ENCODE measurements around the gene MINK1. TPM values are rescaled to one million over a fixed set of nuclear protein-coding genes. Genes with fewer than 3 reads are reported as not detected.
"Not testable (repeated sequence)": the region's sequence is repeated elsewhere in the genome, so short reads cannot be mapped to it uniquely, and the experiment has no call there.

MINK1 gene
- total RNA-seq, 2 experiments from 2014 or later: 40.6 to 62.5 TPM

DNA sequence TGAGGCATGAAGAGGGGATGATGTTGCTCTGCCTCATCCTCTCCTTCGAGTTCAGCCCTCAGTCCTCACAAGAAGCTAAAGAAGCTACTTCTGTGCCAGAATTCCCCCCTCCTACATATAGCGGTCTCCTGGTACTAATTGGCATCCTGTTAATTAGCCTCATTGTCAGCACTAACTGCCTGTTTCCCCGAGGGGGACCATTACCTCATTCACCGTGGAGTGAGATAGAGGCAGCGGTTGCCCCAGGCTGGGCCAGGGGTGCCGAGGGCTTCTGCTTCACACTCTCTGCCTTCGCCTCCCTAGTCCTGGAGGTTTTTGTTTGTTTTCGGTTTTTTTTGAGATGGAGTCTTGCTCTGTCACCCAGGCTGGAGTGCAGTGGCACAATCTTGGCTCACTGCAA is 5.7 kb upstream of the MINK1 start:
- intact Hi-C loops (cut with micrococcal nuclease; ENCODE audit: unreplicated experiment): no loop called here
- H3K79me2 ChIP-seq (ENCODE audit: insufficient read depth, low read depth, low read length): no peaks in the 10 kb centered on the region
- H3K9me2 ChIP-seq (ENCODE audit: insufficient read depth, low read length): no peaks in the 10 kb centered on the region
- no peak overlapping the region for H3K27ac ChIP-seq (ENCODE audit: low read depth, low read length, poor library complexity, severe bottlenecking)
- H3K4me2 ChIP-seq (ENCODE audit: low read length): no peak overlapping the region
- no TSS peak for BruUV-seq (replicated peaks)
- DNase-seq (ENCODE audit: low spot score): no peak
- no peaks in the 10 kb centered on the region for H3K9me3 ChIP-seq (ENCODE audit: low read length)
- H2AFZ ChIP-seq (ENCODE audit: low read length): no peak overlapping the region
- no peak for TF ChIP-seq EZH2phosphoT487 (IDR thresholded peaks at IDR 0.05; ENCODE audit: borderline replicate concordance, low read depth, low read length)
- TF ChIP-seq, protein P1, sequence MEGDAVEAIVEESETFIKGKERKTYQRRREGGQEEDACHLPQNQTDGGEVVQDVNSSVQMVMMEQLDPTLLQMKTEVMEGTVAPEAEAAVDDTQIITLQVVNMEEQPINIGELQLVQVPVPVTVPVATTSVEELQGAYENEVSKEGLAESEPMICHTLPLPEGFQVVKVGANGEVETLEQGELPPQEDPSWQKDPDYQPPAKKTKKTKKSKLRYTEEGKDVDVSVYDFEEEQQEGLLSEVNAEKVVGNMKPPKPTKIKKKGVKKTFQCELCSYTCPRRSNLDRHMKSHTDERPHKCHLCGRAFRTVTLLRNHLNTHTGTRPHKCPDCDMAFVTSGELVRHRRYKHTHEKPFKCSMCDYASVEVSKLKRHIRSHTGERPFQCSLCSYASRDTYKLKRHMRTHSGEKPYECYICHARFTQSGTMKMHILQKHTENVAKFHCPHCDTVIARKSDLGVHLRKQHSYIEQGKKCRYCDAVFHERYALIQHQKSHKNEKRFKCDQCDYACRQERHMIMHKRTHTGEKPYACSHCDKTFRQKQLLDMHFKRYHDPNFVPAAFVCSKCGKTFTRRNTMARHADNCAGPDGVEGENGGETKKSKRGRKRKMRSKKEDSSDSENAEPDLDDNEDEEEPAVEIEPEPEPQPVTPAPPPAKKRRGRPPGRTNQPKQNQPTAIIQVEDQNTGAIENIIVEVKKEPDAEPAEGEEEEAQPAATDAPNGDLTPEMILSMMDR (conservative IDR thresholded peaks at IDR 0.05; ENCODE audit: low read length): no peak
- no peaks in the 10 kb centered on the region for H3K36me3 ChIP-seq (ENCODE audit: insufficient read depth, low read length)
- H3K4me1 ChIP-seq (ENCODE audit: insufficient read depth, low read length, poor library complexity, severe bottlenecking): no peaks in the 10 kb centered on the region
- CTCF ChIA-PET (ENCODE audit: unreplicated experiment): no interaction called here
- H4K20me1 ChIP-seq (ENCODE audit: insufficient read depth, low read length): no peaks in the 10 kb centered on the region
- POLR2A ChIA-PET: no interaction called here
- H3K4me3 ChIP-seq (ENCODE audit: low read depth, low read length, poor library complexity, severe bottlenecking): no peak overlapping the region

DNA sequence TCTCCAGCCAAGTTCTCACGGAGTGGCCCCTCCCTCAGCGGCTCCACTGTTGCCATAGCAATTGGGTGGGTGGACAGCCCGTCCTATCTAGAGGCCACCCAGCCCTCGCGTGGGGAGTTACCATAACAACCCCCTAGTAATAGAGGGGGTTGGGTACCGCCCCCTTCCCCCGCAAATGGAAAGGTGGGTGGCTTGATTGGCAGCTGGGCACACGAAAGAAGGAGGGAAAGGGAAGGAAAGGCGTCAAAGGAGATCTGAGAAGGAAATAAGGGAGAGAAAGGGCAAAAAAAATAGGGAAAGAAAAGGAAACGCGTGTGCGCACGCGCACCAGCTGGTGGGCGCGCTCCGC is 337 bp upstream of the MINK1 start:
- H3K4me3 ChIP-seq (ENCODE audit: low read depth, low read length, poor library complexity, severe bottlenecking): peak overlapping the region; percentile 87
- H3K27ac ChIP-seq (ENCODE audit: low read depth, low read length, poor library complexity, severe bottlenecking); H3K9me3 ChIP-seq (ENCODE audit: low read length); CTCF ChIA-PET (ENCODE audit: unreplicated experiment); H4K20me1 ChIP-seq (ENCODE audit: insufficient read depth, low read length); H3K9me2 ChIP-seq (ENCODE audit: insufficient read depth, low read length); DNase-seq (ENCODE audit: low spot score); BruUV-seq (replicated peaks): not testable (repeated sequence)
- H3K4me1 ChIP-seq (ENCODE audit: insufficient read depth, low read length, poor library complexity, severe bottlenecking): peaks cover 23% of the 10 kb centered on the region
- H3K79me2 ChIP-seq (ENCODE audit: insufficient read depth, low read depth, low read length): peaks cover 37% of the 10 kb centered on the region
- intact Hi-C loops (cut with micrococcal nuclease; ENCODE audit: unreplicated experiment): loop anchor here (2.0 to 5.0 kb wide), 2 partner anchors 26 to 196 kb away; partner anchors contain the start of gene PLD2
- POLR2A ChIA-PET: interaction anchor here (1.3 kb wide), 1 partner anchor 43 kb away, joined by 3 read pairs; no protein-coding TSS in a partner anchor
- H3K36me3 ChIP-seq (ENCODE audit: insufficient read depth, low read length): peaks cover 20% of the 10 kb centered on the region; the same call in 1 of the 2 replicates
- peak overlapping the region; percentile 91; the same call in 1 of the 2 replicates for H2AFZ ChIP-seq (ENCODE audit: low read length)
- H3K4me2 ChIP-seq (ENCODE audit: low read length): peak overlapping the region; percentile 80

DNA sequence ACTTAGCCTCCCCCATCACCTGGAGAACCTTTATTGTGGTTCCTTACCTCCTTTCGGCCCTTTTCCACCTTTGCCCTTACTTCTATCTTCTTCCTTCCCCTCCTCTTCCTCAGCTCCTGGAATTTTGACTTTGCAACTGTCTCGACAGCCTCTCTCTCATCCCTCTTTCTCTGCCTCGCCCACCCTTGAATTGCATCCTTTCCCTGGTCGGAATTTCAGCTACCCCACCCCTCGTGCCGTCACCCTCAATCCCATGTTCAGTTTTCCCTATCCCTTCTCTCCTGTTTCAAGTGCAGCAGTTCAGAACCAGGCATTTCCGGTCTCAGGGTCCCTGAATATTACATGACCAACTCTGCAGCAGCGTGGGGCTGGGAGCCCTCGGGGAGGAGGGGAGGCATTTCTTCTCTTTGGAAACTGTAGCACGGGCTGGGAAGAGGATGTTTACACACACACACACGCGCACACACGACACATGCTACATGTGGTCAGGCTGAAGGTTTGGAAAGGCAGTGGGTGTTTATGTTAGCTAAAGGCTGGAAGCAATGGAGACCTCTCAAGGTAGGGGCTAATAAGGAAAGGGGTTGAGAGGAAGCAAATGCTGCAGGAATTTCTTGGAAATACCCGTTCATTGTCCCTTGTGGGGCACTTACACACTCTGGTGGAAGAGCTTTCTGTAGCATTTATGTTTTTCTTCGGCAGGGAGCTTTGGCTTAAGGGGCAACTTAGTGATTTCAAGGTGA is 971 bp downstream of the MINK1 start:
- BruUV-seq (replicated peaks): TSS peak; percentile 46
- intact Hi-C loops (cut with micrococcal nuclease; ENCODE audit: unreplicated experiment): loop anchor here (2.0 to 5.0 kb wide), 2 partner anchors 27 to 197 kb away; partner anchors contain the start of gene PLD2
- no peaks in the 10 kb centered on the region for H3K9me2 ChIP-seq (ENCODE audit: insufficient read depth, low read length)
- H3K36me3 ChIP-seq (ENCODE audit: insufficient read depth, low read length): peaks cover 28% of the 10 kb centered on the region; the same call in 1 of the 2 replicates
- H2AFZ ChIP-seq (ENCODE audit: low read length): peak overlapping the region; percentile 91; the same call in 1 of the 2 replicates
- H4K20me1 ChIP-seq (ENCODE audit: insufficient read depth, low read length): no peaks in the 10 kb centered on the region
- peak overlapping the region; percentile 49 for H3K27ac ChIP-seq (ENCODE audit: low read depth, low read length, poor library complexity, severe bottlenecking)
- TF ChIP-seq, protein P1 (conservative IDR thresholded peaks at IDR 0.05; ENCODE audit: low read length): no peak
- TF ChIP-seq EZH2phosphoT487 (IDR thresholded peaks at IDR 0.05; ENCODE audit: borderline replicate concordance, low read depth, low read length): no peak
- peaks cover 23% of the 10 kb centered on the region for H3K4me1 ChIP-seq (ENCODE audit: insufficient read depth, low read length, poor library complexity, severe bottlenecking)
- H3K79me2 ChIP-seq (ENCODE audit: insufficient read depth, low read depth, low read length): peaks cover 37% of the 10 kb centered on the region
- H3K4me3 ChIP-seq (ENCODE audit: low read depth, low read length, poor library complexity, severe bottlenecking): peak overlapping the region; percentile 87
- DNase-seq (ENCODE audit: low spot score): peak; percentile 26
- no peaks in the 10 kb centered on the region for H3K9me3 ChIP-seq (ENCODE audit: low read length)
- ChIA-PET CTCF (ENCODE audit: unreplicated experiment) (interaction anchor here (0.9 kb wide), 1 partner anchor 44 kb away, joined by 3 read pairs; no protein-coding TSS in a partner anchor), POLR2A (interaction anchor here (0.7 kb wide), 1 partner anchor 106 kb away, joined by 4 read pairs; the partner anchor contains the start of genes RNF167 and SLC25A11)
- H3K4me2 ChIP-seq (ENCODE audit: low read length): peak overlapping the region; percentile 80
